ENCODE measurements around the gene ALMS1. TPM values are rescaled to one million over a fixed set of nuclear protein-coding genes. Genes with fewer than 3 reads are reported as not detected.
"Not testable (repeated sequence)": the region's sequence is repeated elsewhere in the genome, so short reads cannot be mapped to it uniquely, and the experiment has no call there.

Gene ALMS1
- total and polyA plus RNA-seq, 7 experiments from 2014 or later = 2.7 to 46.7 (median 23.5) TPM

- no peaks in the 10 kb centered on the region for H3K9me3 ChIP-seq (ENCODE audit: control insufficient read depth in 2 of 3, low read length in 3 of 3)
- POLR2A ChIA-PET = no interaction called here
- ATAC-seq (no peak), DNase-seq (no peak)
- Mint-ChIP-seq H3K9me3 (peaks cover 0 to 3% (median 0%) of the 10 kb centered on the region in 11 donors), H3K4me1 (no peaks in the 10 kb centered on the region), H3K27me3 (no peaks in the 10 kb centered on the region), H3K36me3 (peaks cover 11 to 79% (median 56%) of the 10 kb centered on the region in 5 donors), H3K4me3 (no peak overlapping the region), H3K27ac (no peak overlapping the region)
- H3K27ac ChIP-seq (ENCODE audit: low read depth, low read length) = no peak overlapping the region
- intact Hi-C loops (cut with micrococcal nuclease) = no loop called here
- CTCF ChIA-PET = interaction anchor here (1.1 kb wide), 1 partner anchor 89 kb away, joined by 3 read pairs; no protein-coding TSS in a partner anchor
- no peaks in the 10 kb centered on the region for H3K4me1 ChIP-seq (ENCODE audit: control insufficient read depth in 2 of 2, insufficient read depth in 2 of 2, low read length in 2 of 2)
- H3K36me3 ChIP-seq (ENCODE audit: control insufficient read depth in 2 of 3, insufficient read depth in 3 of 3, low read length in 3 of 3) = peaks cover 0 to 33% (median 5%) of the 10 kb centered on the region in 3 experiments
- no peaks in the 10 kb centered on the region for H3K27me3 ChIP-seq (ENCODE audit: control insufficient read depth in 2 of 2, insufficient read depth in 2 of 2, low read length in 2 of 2)
- H3K4me3 ChIP-seq (ENCODE audit: low read length) = no peak overlapping the region
Observed at GRCh38 chr2:73448856-73449255, 63.2 kb downstream of the ALMS1 start.

- H3K36me3 ChIP-seq (ENCODE audit: control insufficient read depth in 2 of 3, insufficient read depth in 3 of 3, low read length in 3 of 3) = peaks cover 0 to 29% (median 2%) of the 10 kb centered on the region in 3 experiments
- H3K4me1 ChIP-seq (ENCODE audit: control insufficient read depth in 2 of 2, insufficient read depth in 2 of 2, low read length in 2 of 2) = no peaks in the 10 kb centered on the region
- no peak for ATAC-seq
- no peaks in the 10 kb centered on the region for H3K9me3 ChIP-seq (ENCODE audit: control insufficient read depth in 2 of 3, low read length in 3 of 3)
- H3K4me3 Mint-ChIP-seq = no peak overlapping the region
- no peaks in the 10 kb centered on the region for H3K27me3 ChIP-seq (ENCODE audit: control insufficient read depth in 2 of 2, insufficient read depth in 2 of 2, low read length in 2 of 2)
- H3K4me1 Mint-ChIP-seq = no peaks in the 10 kb centered on the region
- intact Hi-C loops (cut with micrococcal nuclease) = no loop called here
- peaks cover 0 to 5% (median 0%) of the 10 kb centered on the region in 11 donors for H3K9me3 Mint-ChIP-seq
- peaks cover 12 to 79% (median 62%) of the 10 kb centered on the region in 5 donors for H3K36me3 Mint-ChIP-seq
- H3K27ac Mint-ChIP-seq = no peak overlapping the region
- no peak overlapping the region for H3K27ac ChIP-seq (ENCODE audit: low read depth, low read length)
- CTCF ChIA-PET = no interaction called here
- no peaks in the 10 kb centered on the region for H3K27me3 Mint-ChIP-seq
- H3K4me3 ChIP-seq (ENCODE audit: low read length) = no peak overlapping the region
- no peak for DNase-seq
- POLR2A ChIA-PET = no interaction called here
Observed at GRCh38 chr2:73449404-73449803, 63.8 kb downstream of the ALMS1 start.

GRCh38 chr2:73451263-73451972, 65.8 kb downstream of the ALMS1 start:
- no peak overlapping the region for H3K27ac ChIP-seq (ENCODE audit: low read depth, low read length)
- no peaks in the 10 kb centered on the region for H3K4me1 Mint-ChIP-seq
- peaks cover 17 to 82% (median 65%) of the 10 kb centered on the region in 5 donors for H3K36me3 Mint-ChIP-seq
- no peak overlapping the region for H3K27ac Mint-ChIP-seq
- no peaks in the 10 kb centered on the region for H3K27me3 Mint-ChIP-seq
- ChIA-PET CTCF (interaction anchor here (0.6 kb wide), 1 partner anchor 47 kb away, joined by 3 read pairs; no protein-coding TSS in a partner anchor), POLR2A (no interaction called here)
- peaks cover 0 to 32% (median 0%) of the 10 kb centered on the region in 3 experiments for H3K36me3 ChIP-seq (ENCODE audit: control insufficient read depth in 2 of 3, insufficient read depth in 3 of 3, low read length in 3 of 3)
- H3K4me3 ChIP-seq (ENCODE audit: low read length) = no peak overlapping the region
- ATAC-seq = peak; percentile 61
- H3K9me3 Mint-ChIP-seq = peaks cover 0 to 5% (median 0%) of the 10 kb centered on the region in 11 donors
- H3K27me3 ChIP-seq (ENCODE audit: control insufficient read depth in 2 of 2, insufficient read depth in 2 of 2, low read length in 2 of 2) = no peaks in the 10 kb centered on the region
- H3K4me1 ChIP-seq (ENCODE audit: control insufficient read depth in 2 of 2, insufficient read depth in 2 of 2, low read length in 2 of 2) = no peaks in the 10 kb centered on the region
- H3K4me3 Mint-ChIP-seq = no peak overlapping the region
- H3K9me3 ChIP-seq (ENCODE audit: control insufficient read depth in 2 of 3, low read length in 3 of 3) = no peaks in the 10 kb centered on the region
- intact Hi-C loops (cut with micrococcal nuclease) = no loop called here
- no peak for DNase-seq

GRCh38 chr2:73457982-73458381, 72.3 kb downstream of the ALMS1 start:
- Histone ChIP-seq H3K36me3 (ENCODE audit: control insufficient read depth in 2 of 3, insufficient read depth in 3 of 3, low read length in 3 of 3) (peaks cover 0 to 13% (median 0%) of the 10 kb centered on the region in 3 experiments), H3K4me3 (ENCODE audit: low read length) (no peak overlapping the region), H3K27ac (ENCODE audit: low read depth, low read length) (no peak overlapping the region), H3K27me3 (ENCODE audit: control insufficient read depth in 2 of 2, insufficient read depth in 2 of 2, low read length in 2 of 2) (no peaks in the 10 kb centered on the region), H3K9me3 (ENCODE audit: control insufficient read depth in 2 of 3, low read length in 3 of 3) (no peaks in the 10 kb centered on the region), H3K4me1 (ENCODE audit: control insufficient read depth in 2 of 2, insufficient read depth in 2 of 2, low read length in 2 of 2) (no peaks in the 10 kb centered on the region)
- peaks cover under 1 to 23% (median 7%) of the 10 kb centered on the region in 11 donors for H3K9me3 Mint-ChIP-seq
- H3K36me3 Mint-ChIP-seq = peaks cover 15 to 63% (median 56%) of the 10 kb centered on the region in 5 donors
- intact Hi-C loops (cut with micrococcal nuclease) = no loop called here
- ATAC-seq (no peak), DNase-seq (no peak)
- no peaks in the 10 kb centered on the region for H3K4me1 Mint-ChIP-seq
- H3K27me3 Mint-ChIP-seq = no peaks in the 10 kb centered on the region
- H3K27ac Mint-ChIP-seq = no peak overlapping the region
- H3K4me3 Mint-ChIP-seq = no peak overlapping the region
- ChIA-PET CTCF (no interaction called here), POLR2A (no interaction called here)

GRCh38 chr2:73462388-73462787, 76.8 kb downstream of the ALMS1 start:
- H3K27me3 ChIP-seq (ENCODE audit: control insufficient read depth in 2 of 2, insufficient read depth in 2 of 2, low read length in 2 of 2); H3K4me3 Mint-ChIP-seq; H3K4me1 ChIP-seq (ENCODE audit: control insufficient read depth in 2 of 2, insufficient read depth in 2 of 2, low read length in 2 of 2); CTCF ChIA-PET; H3K36me3 ChIP-seq (ENCODE audit: control insufficient read depth in 2 of 3, insufficient read depth in 3 of 3, low read length in 3 of 3); DNase-seq; H3K9me3 ChIP-seq (ENCODE audit: control insufficient read depth in 2 of 3, low read length in 3 of 3); POLR2A ChIA-PET; ATAC-seq; H3K27ac ChIP-seq (ENCODE audit: low read depth, low read length); H3K27ac Mint-ChIP-seq; intact Hi-C loops (cut with micrococcal nuclease); H3K4me1 Mint-ChIP-seq; H3K4me3 ChIP-seq (ENCODE audit: low read length); H3K27me3 Mint-ChIP-seq: not testable (repeated sequence)
- Mint-ChIP-seq H3K9me3 (peaks cover 3 to 16% (median 7%) of the 10 kb centered on the region in 11 donors), H3K36me3 (peaks cover 4 to 26% (median 23%) of the 10 kb centered on the region in 5 donors)

GRCh38 chr2:73468376-73468775, 82.7 kb downstream of the ALMS1 start:
- Histone ChIP-seq H3K36me3 (ENCODE audit: control insufficient read depth in 2 of 3, insufficient read depth in 3 of 3, low read length in 3 of 3) (no peaks in the 10 kb centered on the region), H3K9me3 (ENCODE audit: control insufficient read depth in 2 of 3, low read length in 3 of 3) (no peaks in the 10 kb centered on the region), H3K27me3 (ENCODE audit: control insufficient read depth in 2 of 2, insufficient read depth in 2 of 2, low read length in 2 of 2) (no peaks in the 10 kb centered on the region), H3K4me1 (ENCODE audit: control insufficient read depth in 2 of 2, insufficient read depth in 2 of 2, low read length in 2 of 2) (no peaks in the 10 kb centered on the region), H3K27ac (ENCODE audit: low read depth, low read length) (no peak overlapping the region), H3K4me3 (ENCODE audit: low read length) (no peak overlapping the region)
- Mint-ChIP-seq H3K27ac (no peak overlapping the region), H3K36me3 (peaks cover 0 to 6% (median 2%) of the 10 kb centered on the region in 5 donors), H3K27me3 (no peaks in the 10 kb centered on the region), H3K9me3 (peaks cover 0 to 2% (median 0%) of the 10 kb centered on the region in 11 donors), H3K4me1 (peaks cover 0 to 2% (median 0%) of the 10 kb centered on the region in 7 donors), H3K4me3 (no peak overlapping the region)
- ATAC-seq (no peak), DNase-seq (no peak)
- CTCF ChIA-PET = no interaction called here
- POLR2A ChIA-PET = no interaction called here
- intact Hi-C loops (cut with micrococcal nuclease) = no loop called here

- H3K27me3 ChIP-seq (ENCODE audit: control insufficient read depth in 2 of 2, insufficient read depth in 2 of 2, low read length in 2 of 2); H3K4me3 Mint-ChIP-seq; H3K27me3 Mint-ChIP-seq; H3K27ac ChIP-seq (ENCODE audit: low read depth, low read length); intact Hi-C loops (cut with micrococcal nuclease); POLR2A ChIA-PET; H3K9me3 ChIP-seq (ENCODE audit: control insufficient read depth in 2 of 3, low read length in 3 of 3); H3K4me3 ChIP-seq (ENCODE audit: low read length); H3K27ac Mint-ChIP-seq; ATAC-seq; CTCF ChIA-PET; H3K4me1 ChIP-seq (ENCODE audit: control insufficient read depth in 2 of 2, insufficient read depth in 2 of 2, low read length in 2 of 2); DNase-seq; H3K4me1 Mint-ChIP-seq: not testable (repeated sequence)
- H3K9me3 Mint-ChIP-seq = peaks cover 0 to 12% (median 7%) of the 10 kb centered on the region in 11 donors
- H3K36me3 ChIP-seq (ENCODE audit: control insufficient read depth in 2 of 3, insufficient read depth in 3 of 3, low read length in 3 of 3) = peaks cover 0 to 21% (median 0%) of the 10 kb centered on the region in 3 experiments
- H3K36me3 Mint-ChIP-seq = peaks cover 12 to 45% (median 36%) of the 10 kb centered on the region in 5 donors
Observed at GRCh38 chr2:73483874-73484273, 98.2 kb downstream of the ALMS1 start.
